ENCODE data around the gene UFM1.

- TF ChIP-seq CTCF (IDR thresholded peaks at IDR 0.05; ENCODE audit: poor library complexity) (no peak), EZH2 (IDR thresholded peaks at IDR 0.05; ENCODE audit: borderline replicate concordance) (no peak), EZH2phosphoT487 (IDR thresholded peaks at IDR 0.05; ENCODE audit: low read depth, severe bottlenecking, unreplicated experiment) (no peak)
Observed at GRCh38 chr13:38328699-38329098, 21.0 kb upstream of the UFM1 start.
